ENCODE measurements around the gene ZKSCAN5. TPM values are rescaled to one million over a fixed set of nuclear protein-coding genes. Genes with fewer than 3 reads are reported as not detected.
A peak's percentile ranks its signal among the peaks of the same experiment; 100 is the strongest.

Gene ZKSCAN5
- total RNA-seq, 1 experiment from 2014 or later: 10.2 TPM

DNA sequence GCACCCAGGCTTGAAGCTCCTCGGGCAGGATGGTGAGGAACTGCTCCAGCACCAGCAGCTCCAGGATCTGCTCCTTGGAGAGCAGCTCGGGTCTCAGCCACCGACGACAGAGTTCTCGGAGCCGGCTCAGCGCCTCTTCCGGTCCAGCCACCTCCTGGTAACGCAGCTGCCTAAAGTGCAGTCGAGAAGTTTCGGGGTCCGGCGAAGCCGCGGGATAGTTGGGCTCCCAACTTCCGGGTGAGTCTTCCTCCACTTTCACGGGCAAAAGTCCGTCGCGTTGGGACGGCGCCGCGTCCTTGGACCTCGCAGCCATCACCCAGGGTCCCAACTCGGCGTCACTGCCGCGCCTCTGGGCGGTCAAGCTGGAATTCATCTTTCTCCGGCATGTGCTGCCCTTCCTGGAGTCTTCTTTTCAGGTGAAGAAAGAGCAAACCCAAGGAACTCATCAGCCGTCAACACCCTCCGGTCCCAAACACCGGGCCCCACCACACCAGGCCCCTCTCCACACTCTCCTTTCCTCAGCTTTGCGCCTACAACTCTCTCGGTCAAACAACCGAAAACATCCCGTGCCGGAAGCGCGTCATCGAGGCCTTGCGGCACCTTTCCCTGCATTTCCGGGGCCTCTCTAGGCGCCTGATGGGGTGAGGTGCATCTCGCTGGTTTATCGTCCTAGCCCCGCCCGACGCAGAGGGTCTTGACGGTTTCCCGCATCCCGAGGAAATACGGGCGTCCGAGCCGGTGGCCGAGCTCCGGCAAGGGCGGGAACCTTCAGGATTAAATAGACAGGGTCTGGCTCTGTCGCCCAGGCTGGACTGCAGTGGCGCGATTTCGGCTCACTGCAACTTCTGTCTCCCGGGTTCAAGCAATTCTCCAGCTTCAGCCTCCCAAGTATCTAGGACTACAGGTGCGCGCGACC lies 4.5 kb upstream of the ZKSCAN5 start, which contains the start of gene ZNF394 (continued):
- TF ChIP-seq ELF1 (IDR thresholded peaks at IDR 0.05; ENCODE audit: borderline replicate concordance, low read depth): no peak
- no peak for TF ChIP-seq SIN3A (IDR thresholded peaks at IDR 0.05; ENCODE audit: low read depth)
- TF ChIP-seq POLR2AphosphoS5 (IDR thresholded peaks at IDR 0.05; ENCODE audit: low read depth, low read length): peak; percentile 89
- no peak for TF ChIP-seq CBX3 (IDR thresholded peaks at IDR 0.05; ENCODE audit: low read depth)
- TF ChIP-seq EZH2phosphoT487 (IDR thresholded peaks at IDR 0.05; ENCODE audit: borderline replicate concordance): no peak

DNA sequence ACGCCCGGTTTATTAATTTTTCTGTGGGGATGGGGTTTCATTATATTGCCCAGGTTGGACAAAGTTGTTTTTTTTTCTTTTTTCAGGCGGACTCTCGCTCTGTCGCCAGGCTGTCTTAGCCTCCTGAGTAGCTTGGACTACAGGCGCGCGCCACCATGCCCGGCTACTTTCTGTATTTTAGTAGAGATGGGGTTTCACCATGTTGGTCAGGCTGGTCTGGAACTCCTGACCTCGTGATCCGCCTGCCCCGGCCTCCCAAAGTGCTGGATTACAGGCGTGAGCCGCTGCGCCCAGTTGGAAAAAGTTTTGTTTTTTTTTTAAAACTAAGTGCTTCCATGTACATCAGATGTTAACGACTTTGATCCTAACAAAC lies 3.8 kb upstream of the ZKSCAN5 start:
- no peak for TF ChIP-seq FOSL1 (IDR thresholded peaks at IDR 0.05; ENCODE audit: low read depth)
- TF ChIP-seq RAD21 (IDR thresholded peaks at IDR 0.05; ENCODE audit: low read depth): no peak
- no peak for TF ChIP-seq TCF7L2 (IDR thresholded peaks at IDR 0.05; ENCODE audit: borderline replicate concordance, extremely low read depth, insufficient read depth, insufficient read length)
- TF ChIP-seq, protein P1, sequence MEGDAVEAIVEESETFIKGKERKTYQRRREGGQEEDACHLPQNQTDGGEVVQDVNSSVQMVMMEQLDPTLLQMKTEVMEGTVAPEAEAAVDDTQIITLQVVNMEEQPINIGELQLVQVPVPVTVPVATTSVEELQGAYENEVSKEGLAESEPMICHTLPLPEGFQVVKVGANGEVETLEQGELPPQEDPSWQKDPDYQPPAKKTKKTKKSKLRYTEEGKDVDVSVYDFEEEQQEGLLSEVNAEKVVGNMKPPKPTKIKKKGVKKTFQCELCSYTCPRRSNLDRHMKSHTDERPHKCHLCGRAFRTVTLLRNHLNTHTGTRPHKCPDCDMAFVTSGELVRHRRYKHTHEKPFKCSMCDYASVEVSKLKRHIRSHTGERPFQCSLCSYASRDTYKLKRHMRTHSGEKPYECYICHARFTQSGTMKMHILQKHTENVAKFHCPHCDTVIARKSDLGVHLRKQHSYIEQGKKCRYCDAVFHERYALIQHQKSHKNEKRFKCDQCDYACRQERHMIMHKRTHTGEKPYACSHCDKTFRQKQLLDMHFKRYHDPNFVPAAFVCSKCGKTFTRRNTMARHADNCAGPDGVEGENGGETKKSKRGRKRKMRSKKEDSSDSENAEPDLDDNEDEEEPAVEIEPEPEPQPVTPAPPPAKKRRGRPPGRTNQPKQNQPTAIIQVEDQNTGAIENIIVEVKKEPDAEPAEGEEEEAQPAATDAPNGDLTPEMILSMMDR (IDR thresholded peaks at IDR 0.05 in 2 of 3, conservative IDR thresholded peaks at IDR 0.05 in 1 of 3; ENCODE audit: borderline replicate concordance in 1 of 3, insufficient read depth in 1 of 3, low read depth in 2 of 3, low read length in 2 of 3): no peak
- no peak for TF ChIP-seq EGR1 (IDR thresholded peaks at IDR 0.05; ENCODE audit: low read depth)
- TF ChIP-seq CEBPB (IDR thresholded peaks at IDR 0.05; ENCODE audit: low read depth): no peak
- no peak for TF ChIP-seq SRF (IDR thresholded peaks at IDR 0.05; ENCODE audit: low read depth)
- TF ChIP-seq, protein P2, sequence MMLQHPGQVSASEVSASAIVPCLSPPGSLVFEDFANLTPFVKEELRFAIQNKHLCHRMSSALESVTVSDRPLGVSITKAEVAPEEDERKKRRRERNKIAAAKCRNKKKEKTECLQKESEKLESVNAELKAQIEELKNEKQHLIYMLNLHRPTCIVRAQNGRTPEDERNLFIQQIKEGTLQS (IDR thresholded peaks at IDR 0.05): no peak
- TF ChIP-seq, protein P3, sequence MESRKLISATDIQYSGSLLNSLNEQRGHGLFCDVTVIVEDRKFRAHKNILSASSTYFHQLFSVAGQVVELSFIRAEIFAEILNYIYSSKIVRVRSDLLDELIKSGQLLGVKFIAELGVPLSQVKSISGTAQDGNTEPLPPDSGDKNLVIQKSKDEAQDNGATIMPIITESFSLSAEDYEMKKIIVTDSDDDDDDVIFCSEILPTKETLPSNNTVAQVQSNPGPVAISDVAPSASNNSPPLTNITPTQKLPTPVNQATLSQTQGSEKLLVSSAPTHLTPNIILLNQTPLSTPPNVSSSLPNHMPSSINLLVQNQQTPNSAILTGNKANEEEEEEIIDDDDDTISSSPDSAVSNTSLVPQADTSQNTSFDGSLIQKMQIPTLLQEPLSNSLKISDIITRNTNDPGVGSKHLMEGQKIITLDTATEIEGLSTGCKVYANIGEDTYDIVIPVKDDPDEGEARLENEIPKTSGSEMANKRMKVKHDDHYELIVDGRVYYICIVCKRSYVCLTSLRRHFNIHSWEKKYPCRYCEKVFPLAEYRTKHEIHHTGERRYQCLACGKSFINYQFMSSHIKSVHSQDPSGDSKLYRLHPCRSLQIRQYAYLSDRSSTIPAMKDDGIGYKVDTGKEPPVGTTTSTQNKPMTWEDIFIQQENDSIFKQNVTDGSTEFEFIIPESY (IDR thresholded peaks at IDR 0.05; ENCODE audit: extremely low read depth, insufficient replicate concordance, low read length): no peak
- no peak for TF ChIP-seq POLR2AphosphoS5 (IDR thresholded peaks at IDR 0.05; ENCODE audit: low read depth, low read length)
- TF ChIP-seq, protein P4, sequence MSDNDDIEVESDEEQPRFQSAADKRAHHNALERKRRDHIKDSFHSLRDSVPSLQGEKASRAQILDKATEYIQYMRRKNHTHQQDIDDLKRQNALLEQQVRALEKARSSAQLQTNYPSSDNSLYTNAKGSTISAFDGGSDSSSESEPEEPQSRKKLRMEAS (IDR thresholded peaks at IDR 0.05): no peak
- no peak for TF ChIP-seq ZFX (IDR thresholded peaks at IDR 0.05)
- TF ChIP-seq SP1 (IDR thresholded peaks at IDR 0.05; ENCODE audit: low read depth): no peak
- TF ChIP-seq SIN3A (IDR thresholded peaks at IDR 0.05; ENCODE audit: low read depth): no peak
- no peak for TF ChIP-seq EZH2 (IDR thresholded peaks at IDR 0.05)
- no peak for TF ChIP-seq POLR2A (IDR thresholded peaks at IDR 0.05; ENCODE audit: borderline replicate concordance, extremely low read depth, insufficient read depth, insufficient read length)
- TF ChIP-seq EZH2phosphoT487 (IDR thresholded peaks at IDR 0.05; ENCODE audit: borderline replicate concordance): no peak
- Histone ChIP-seq H3K79me2 (ENCODE audit: insufficient read depth, low read length) (peaks cover 47% of the 10 kb centered on the region), H3K4me3 (replicated peaks in 1 of 2; ENCODE audit: low read depth in 1 of 2, low read length in 2 of 2) (peak overlapping the region; percentile 85 to 92), H3K4me1 (ENCODE audit: control insufficient read depth in 1 of 2, insufficient read depth in 2 of 2, low read length in 2 of 2) (peaks cover 14 to 23% of the 10 kb centered on the region in 2 experiments), H3K27me3 (ENCODE audit: insufficient read depth, low read length) (no peaks in the 10 kb centered on the region), H4K20me1 (ENCODE audit: insufficient read depth) (no peaks in the 10 kb centered on the region), H3K9me2 (ENCODE audit: insufficient read depth) (no peaks in the 10 kb centered on the region), H3K27ac (ENCODE audit: low read depth, low read length) (peak overlapping the region; percentile 74), H3K36me3 (ENCODE audit: control insufficient read depth in 1 of 2, insufficient read depth in 2 of 2, low read length in 2 of 2) (peaks cover 6 to 12% of the 10 kb centered on the region in 2 experiments; a peak in 3 of 4 replicates), H3K9ac (ENCODE audit: low read length) (peak overlapping the region; percentile 85), H2AFZ (ENCODE audit: low read depth, low read length, poor library complexity, severe bottlenecking) (no peak overlapping the region), H3K9me3 (ENCODE audit: control insufficient read depth in 1 of 2, insufficient read depth in 1 of 2, low read depth in 1 of 2, low read length in 2 of 2) (no peaks in the 10 kb centered on the region), H3K4me2 (ENCODE audit: low read length) (peak overlapping the region; percentile 84)
- BruUV-seq (replicated peaks): TSS peak; percentile 34
- ATAC-seq: no peak
- ChIA-PET POLR2A (interaction anchor here (0.7 to 1.2 kb wide), 4 partner anchors 27 to 320 kb away, joined by 3 to 4 read pairs (median 4); partner anchors contain the start of genes ZNF655 and ZSCAN25), CTCF (interaction anchor here (0.6 to 1.1 kb wide), 2 partner anchors 29 to 114 kb away, joined by 3 to 4 read pairs; no protein-coding TSS in a partner anchor), RAD21 (ENCODE audit: low non-redundant PET in 1 of 2, low total read pairs in 2 of 2, uncharacterized antibody in 2 of 2, unreplicated experiment in 2 of 2) (no interaction called here)
- intact Hi-C loops (cut with micrococcal nuclease): loop anchor here (2.0 to 5.0 kb wide), 2 partner anchors 28 to 117 kb away; partner anchors contain the start of genes ZNF789 and ZSCAN25
- no peak for DNase-seq (ENCODE audit: low read depth, low spot score)

Data from HCT116 (cell line).